ENCODE measurements around the gene KLHL15.

The KLHL15 gene

GRCh38 chrX:23945206-23945605, 81.8 kb downstream of the KLHL15 start:
- DNase-seq = no peak

GRCh38 chrX:23944234-23944633, 82.8 kb downstream of the KLHL15 start:
- DNase-seq = no peak

- no peak for DNase-seq
These were observed 87.8 kb downstream of the KLHL15 start for GRCh38 chrX:23939203-23939602.

GRCh38 chrX:23938690-23939089, 88.3 kb downstream of the KLHL15 start:
- no peak for DNase-seq

GRCh38 chrX:23937100-23937499, 89.9 kb downstream of the KLHL15 start:
- no peak for DNase-seq

DNA sequence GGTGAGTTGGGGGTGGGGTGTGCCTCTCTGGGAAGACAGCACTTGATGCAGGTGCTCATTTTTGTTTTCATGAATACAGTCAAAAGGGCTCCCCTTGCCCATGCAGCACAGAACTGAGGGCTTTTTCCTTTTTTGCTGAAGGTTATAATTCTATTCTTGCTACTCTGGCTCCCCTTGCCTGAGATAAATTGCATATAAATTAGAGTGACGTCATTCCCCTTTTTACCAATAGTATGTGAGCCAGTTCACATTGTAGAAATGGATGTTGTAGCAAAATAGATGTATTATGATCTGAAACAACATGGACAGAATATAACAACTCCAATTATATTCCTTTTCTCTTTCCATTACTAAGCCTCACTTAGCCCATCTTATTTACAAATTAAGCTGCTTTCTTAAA, 90.8 kb downstream of the KLHL15 start:
- no peak for DNase-seq

GRCh38 chrX:23935106-23935505, 91.9 kb downstream of the KLHL15 start:
- no peak for DNase-seq

All from activated CD8-positive, alpha-beta memory T cell treated with anti-CD3 and anti-CD28 coated beads, Interleukin-2, amount 50 U/mL, for 4 hours (primary cell).